Parathyroid adenoma (tissue), 2 donors: Measurements from ENCODE around the gene PPP2R5E.

Experiments used
- H2AFZ ChIP-seq: fragments of 300-600 bp; sonication (generic); one replicate; pipeline ENCODE4 v1.7.0; 2017; ENCODE audit warnings: antibody characterized with exemption, mild to moderate bottlenecking
- H3K27ac ChIP-seq: fragments of 300-600 bp; sonication (generic); one replicate; pipeline ENCODE4 v1.7.0; 2017
- H3K27me3 ChIP-seq: fragments of 300-600 bp; sonication (generic); one replicate; pipeline ENCODE4 v1.7.0; 2017; ENCODE audit warnings: low read length; ENCODE audit not compliant: control insufficient read depth, insufficient read depth
- H3K36me3 ChIP-seq: fragments of 300-600 bp; sonication (generic); one replicate; pipeline ENCODE4 v1.7.0; 2017; ENCODE audit warnings: low read length; ENCODE audit not compliant: control insufficient read depth, insufficient read depth
- H3K4me1 ChIP-seq: fragments of 300-600 bp; sonication (generic); one replicate; pipeline ENCODE4 v1.7.0; 2017; ENCODE audit warnings: control low read depth
- H3K4me2 ChIP-seq: fragments of 300-600 bp; sonication (generic); one replicate; pipeline ENCODE4 v1.7.0; 2017; ENCODE audit warnings: low read length
- H3K4me3 ChIP-seq: fragments of 300-600 bp; sonication (generic); one replicate; pipeline ENCODE4 v1.7.0; 2017; ENCODE audit warnings: low read depth, low read length
- H3K79me2 ChIP-seq: fragments of 300-600 bp; sonication (generic); one replicate; pipeline ENCODE4 v1.7.0; 2017; ENCODE audit warnings: control low read depth
- H3K9ac ChIP-seq: fragments of 300-600 bp; sonication (generic); one replicate; pipeline ENCODE4 v1.7.0; 2017; ENCODE audit warnings: mild to moderate bottlenecking
- H3K9me3 ChIP-seq: fragments of 300-600 bp; sonication (generic); one replicate; pipeline ENCODE4 v1.7.0; 2017; ENCODE audit warnings: low read length; ENCODE audit not compliant: control insufficient read depth
- TF ChIP-seq, protein P1 (sequence below): fragments of 300-600 bp; sonication (generic); IDR thresholded peaks from one replicate; pipeline ENCODE4 v1.7.0; 2017; ENCODE audit warnings: antibody characterized with exemption, mild to moderate bottlenecking
- donor health status: primary hyperparathyroidism.

Gene PPP2R5E

DNA sequence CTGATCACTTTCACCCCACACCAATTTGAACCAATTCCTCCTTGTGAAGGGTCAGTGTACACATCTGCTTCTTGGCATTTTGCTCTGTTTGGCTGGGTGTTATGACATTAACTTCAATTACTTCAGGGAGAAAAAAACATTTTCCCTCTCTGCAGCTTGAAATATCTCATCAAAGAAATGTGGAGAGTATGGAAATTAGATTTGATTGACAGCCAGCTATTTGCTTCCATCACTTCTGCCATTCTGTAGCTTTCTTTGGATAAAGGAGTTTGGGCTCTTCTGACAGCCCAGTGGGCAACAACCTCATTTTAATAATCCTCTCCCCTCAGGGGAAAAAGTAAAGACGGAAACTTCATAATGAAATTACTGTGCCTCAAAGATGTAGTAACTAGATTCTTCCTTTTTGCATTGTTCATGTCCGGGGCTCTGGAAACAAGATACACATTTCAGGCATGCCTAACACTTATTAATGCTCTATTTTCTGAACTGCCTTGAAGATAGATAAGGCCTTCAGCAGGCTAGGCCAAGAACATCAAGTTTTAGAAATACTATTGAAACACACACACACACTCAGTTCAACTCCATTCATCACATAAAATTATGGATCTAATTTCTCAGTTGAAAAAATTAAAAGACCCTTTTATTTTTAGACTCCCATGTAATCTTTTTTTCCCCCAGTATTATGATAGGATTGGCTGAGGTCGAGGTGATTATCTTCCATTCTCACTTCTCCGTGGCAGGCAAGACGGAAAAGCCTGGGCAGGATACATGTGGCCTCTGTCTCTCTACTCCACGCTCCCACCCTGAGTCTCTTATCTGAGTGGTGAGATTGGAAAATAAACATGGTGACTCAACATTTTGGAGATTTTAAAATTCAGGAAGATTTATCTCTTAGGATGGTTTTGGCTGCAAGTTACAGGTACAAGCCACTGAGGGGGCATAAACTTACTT lies 214.1 kb downstream of the PPP2R5E start:
- no peak overlapping the region for H3K9ac ChIP-seq
- TF ChIP-seq, protein P1, sequence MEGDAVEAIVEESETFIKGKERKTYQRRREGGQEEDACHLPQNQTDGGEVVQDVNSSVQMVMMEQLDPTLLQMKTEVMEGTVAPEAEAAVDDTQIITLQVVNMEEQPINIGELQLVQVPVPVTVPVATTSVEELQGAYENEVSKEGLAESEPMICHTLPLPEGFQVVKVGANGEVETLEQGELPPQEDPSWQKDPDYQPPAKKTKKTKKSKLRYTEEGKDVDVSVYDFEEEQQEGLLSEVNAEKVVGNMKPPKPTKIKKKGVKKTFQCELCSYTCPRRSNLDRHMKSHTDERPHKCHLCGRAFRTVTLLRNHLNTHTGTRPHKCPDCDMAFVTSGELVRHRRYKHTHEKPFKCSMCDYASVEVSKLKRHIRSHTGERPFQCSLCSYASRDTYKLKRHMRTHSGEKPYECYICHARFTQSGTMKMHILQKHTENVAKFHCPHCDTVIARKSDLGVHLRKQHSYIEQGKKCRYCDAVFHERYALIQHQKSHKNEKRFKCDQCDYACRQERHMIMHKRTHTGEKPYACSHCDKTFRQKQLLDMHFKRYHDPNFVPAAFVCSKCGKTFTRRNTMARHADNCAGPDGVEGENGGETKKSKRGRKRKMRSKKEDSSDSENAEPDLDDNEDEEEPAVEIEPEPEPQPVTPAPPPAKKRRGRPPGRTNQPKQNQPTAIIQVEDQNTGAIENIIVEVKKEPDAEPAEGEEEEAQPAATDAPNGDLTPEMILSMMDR, result no peak
- no peak overlapping the region for H3K4me2 ChIP-seq
- H2AFZ ChIP-seq, result no peak overlapping the region
- no peaks in the 10 kb centered on the region for H3K79me2 ChIP-seq
- no peaks in the 10 kb centered on the region for H3K9me3 ChIP-seq
- H3K36me3 ChIP-seq, result no peaks in the 10 kb centered on the region
- H3K27me3 ChIP-seq, result no peaks in the 10 kb centered on the region
- no peaks in the 10 kb centered on the region for H3K4me1 ChIP-seq
- H3K27ac ChIP-seq, result no peak overlapping the region
- no peak overlapping the region for H3K4me3 ChIP-seq

DNA sequence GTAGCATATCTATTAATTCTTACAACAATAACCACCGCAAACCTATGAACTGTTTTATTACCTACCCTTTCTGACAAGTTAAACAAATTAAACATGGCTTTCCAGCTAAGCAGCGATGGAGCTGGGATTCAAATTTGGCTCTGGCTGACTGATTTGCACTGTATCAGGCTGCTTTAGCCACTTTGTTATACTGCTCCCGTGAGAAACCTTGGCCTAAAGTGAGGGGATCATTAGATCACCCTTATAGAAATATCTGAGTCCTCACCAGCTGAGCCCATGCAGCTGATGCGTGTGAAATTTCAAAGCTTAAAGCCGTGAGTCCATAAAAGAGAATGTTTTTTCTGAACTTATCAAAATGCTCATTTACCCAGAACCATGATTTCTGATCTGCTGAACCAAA lies 216.3 kb downstream of the PPP2R5E start:
- H3K27me3 ChIP-seq, result no peaks in the 10 kb centered on the region
- no peak overlapping the region for H3K4me2 ChIP-seq
- no peaks in the 10 kb centered on the region for H3K36me3 ChIP-seq
- no peaks in the 10 kb centered on the region for H3K9me3 ChIP-seq
- no peaks in the 10 kb centered on the region for H3K79me2 ChIP-seq
- H3K9ac ChIP-seq, result no peak overlapping the region
- H3K4me1 ChIP-seq, result no peaks in the 10 kb centered on the region
- H2AFZ ChIP-seq, result no peak overlapping the region
- TF ChIP-seq, protein P1, result no peak
- no peak overlapping the region for H3K4me3 ChIP-seq
- H3K27ac ChIP-seq, result no peak overlapping the region

DNA sequence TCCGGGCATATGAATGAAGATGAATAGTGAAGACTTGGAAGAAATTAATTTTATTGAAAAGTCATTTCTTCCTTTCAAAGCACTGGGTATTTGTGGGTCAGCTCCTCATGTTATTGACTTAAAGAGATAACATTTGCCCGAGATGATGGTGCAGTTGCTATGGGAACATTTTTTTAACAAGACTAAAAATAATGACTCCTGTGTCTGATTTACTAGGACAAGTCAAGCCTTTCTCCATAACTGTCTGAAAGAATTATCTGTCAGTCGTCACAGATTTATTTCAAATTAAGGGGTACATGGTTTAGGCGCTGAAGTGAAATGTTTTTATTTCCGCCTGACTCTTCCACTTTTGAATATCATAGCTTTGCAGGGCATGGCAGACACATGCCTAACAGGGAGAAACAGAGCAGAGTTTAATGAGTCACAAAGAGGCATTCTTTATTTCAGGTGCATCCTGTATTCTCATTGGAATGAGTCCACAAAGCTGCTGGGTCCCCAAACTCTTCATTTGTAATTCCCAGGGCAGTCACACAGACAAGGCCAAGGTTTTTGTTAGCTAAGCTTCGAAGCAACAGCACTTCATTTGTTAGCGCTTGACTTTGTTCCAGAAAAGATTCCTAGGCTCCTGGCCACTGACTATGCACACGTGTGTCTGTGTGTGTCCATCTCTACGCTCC lies 220.1 kb downstream of the PPP2R5E start:
- Histone ChIP-seq H3K9ac (no peak overlapping the region), H3K9me3 (no peaks in the 10 kb centered on the region), H3K4me2 (no peak overlapping the region), H3K79me2 (no peaks in the 10 kb centered on the region), H3K4me1 (no peaks in the 10 kb centered on the region), H3K4me3 (no peak overlapping the region), H3K36me3 (no peaks in the 10 kb centered on the region), H3K27me3 (no peaks in the 10 kb centered on the region), H2AFZ (no peak overlapping the region), H3K27ac (no peak overlapping the region)
- TF ChIP-seq, protein P1, result no peak

DNA sequence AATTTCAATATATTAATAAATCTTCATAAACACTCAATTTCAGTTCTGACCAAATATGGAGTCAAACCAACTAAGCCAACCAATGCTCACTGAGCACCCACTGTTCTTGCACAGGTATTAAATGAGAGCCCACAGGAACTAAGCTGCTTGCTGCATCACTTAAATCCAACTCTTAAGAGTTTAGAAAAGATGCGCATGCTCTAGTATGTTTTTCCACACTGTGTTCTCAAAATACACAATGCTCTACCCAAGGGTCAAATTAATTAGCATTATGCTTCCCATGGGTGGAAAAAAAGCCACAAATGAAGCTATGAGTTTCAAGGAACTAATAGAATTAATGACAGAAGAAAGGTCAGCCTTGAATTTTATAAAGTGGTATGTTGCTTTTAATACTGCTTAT lies 220.7 kb downstream of the PPP2R5E start:
- H3K4me2 ChIP-seq, result no peak overlapping the region
- no peak overlapping the region for H2AFZ ChIP-seq
- no peak overlapping the region for H3K9ac ChIP-seq
- TF ChIP-seq, protein P1, result no peak
- H3K9me3 ChIP-seq, result no peaks in the 10 kb centered on the region
- H3K36me3 ChIP-seq, result no peaks in the 10 kb centered on the region
- no peaks in the 10 kb centered on the region for H3K27me3 ChIP-seq
- H3K79me2 ChIP-seq, result no peaks in the 10 kb centered on the region
- H3K4me3 ChIP-seq, result no peak overlapping the region
- no peak overlapping the region for H3K27ac ChIP-seq
- H3K4me1 ChIP-seq, result no peaks in the 10 kb centered on the region
